ENCODE measurements around the gene NSL1.
A peak's percentile ranks its signal among the peaks of the same experiment; 100 is the strongest.

The NSL1 gene

GRCh38 chr1:212691561-212692071 lies 100.0 kb downstream of the NSL1 start:
- H3K4me3 ChIP-seq (ENCODE audit: low read depth, low read length): no peak overlapping the region
- TF ChIP-seq CTCF (IDR thresholded peaks at IDR 0.05; ENCODE audit: insufficient read depth, low read depth, low read length, missing control alignments): no peak
- peak; percentile 72 for DNase-seq (ENCODE audit: low read depth)

GRCh38 chr1:212690816-212691403 lies 100.7 kb downstream of the NSL1 start:
- no peak overlapping the region for H3K4me3 ChIP-seq (ENCODE audit: low read depth, low read length)
- no peak for DNase-seq (ENCODE audit: low read depth)
- TF ChIP-seq CTCF (IDR thresholded peaks at IDR 0.05; ENCODE audit: insufficient read depth, low read depth, low read length, missing control alignments): no peak

GRCh38 chr1:212689758-212690529 lies 101.6 kb downstream of the NSL1 start:
- DNase-seq (ENCODE audit: low read depth): no peak
- no peak for TF ChIP-seq CTCF (IDR thresholded peaks at IDR 0.05; ENCODE audit: insufficient read depth, low read depth, low read length, missing control alignments)
- no peak overlapping the region for H3K4me3 ChIP-seq (ENCODE audit: low read depth, low read length)

GRCh38 chr1:212689196-212689725 lies 102.3 kb downstream of the NSL1 start:
- no peak for TF ChIP-seq CTCF (IDR thresholded peaks at IDR 0.05; ENCODE audit: insufficient read depth, low read depth, low read length, missing control alignments)
- no peak for DNase-seq (ENCODE audit: low read depth)
- H3K4me3 ChIP-seq (ENCODE audit: low read depth, low read length): no peak overlapping the region

GRCh38 chr1:212688341-212689047 lies 103.1 kb downstream of the NSL1 start:
- no peak for DNase-seq (ENCODE audit: low read depth)
- TF ChIP-seq CTCF (IDR thresholded peaks at IDR 0.05; ENCODE audit: insufficient read depth, low read depth, low read length, missing control alignments): no peak
- H3K4me3 ChIP-seq (ENCODE audit: low read depth, low read length): no peak overlapping the region

GRCh38 chr1:212687811-212688210 lies 103.8 kb downstream of the NSL1 start:
- no peak overlapping the region for H3K4me3 ChIP-seq (ENCODE audit: low read depth, low read length)
- DNase-seq (ENCODE audit: low read depth): no peak
- no peak for TF ChIP-seq CTCF (IDR thresholded peaks at IDR 0.05; ENCODE audit: insufficient read depth, low read depth, low read length, missing control alignments)

Data from GM12865 (cell line).